Activated CD4-positive, alpha-beta T cell treated with anti-CD3 and anti-CD28 coated beads, Interleukin-10, Interleukin-2, amounts not matched to agents 100 ng/mL and 50 ng/mL, durations not matched to agents 16 hours and 8 hours (primary cell): ENCODE data around the gene FEN1.

ENCODE experiments used
- DNase-seq: peaks from one replicate; pipeline ENCODE4 v3.0.0-alpha.2; 2020

FEN1 gene

GRCh38 chr11:61827571-61828378 lies 35.1 kb downstream of the FEN1 start, which contains the start of gene FADS2:
TSS of gene FADS2 (plus strand) at chr11:61828300. CDS start at chr11:61828391, 91 bp downstream.
- peak; percentile 98 for DNase-seq

GRCh38 chr11:61828379-61828628 lies 35.6 kb downstream of the FEN1 start:
- DNase-seq = no peak

GRCh38 chr11:61828629-61829407 lies 36.1 kb downstream of the FEN1 start:
- DNase-seq = peak; percentile 72

- no peak for DNase-seq
These were observed 37.1 kb downstream of the FEN1 start for GRCh38 chr11:61829806-61830205.

- DNase-seq = no peak
These were observed 37.8 kb downstream of the FEN1 start for GRCh38 chr11:61830237-61831105.

GRCh38 chr11:61832207-61832606 lies 39.5 kb downstream of the FEN1 start:
- DNase-seq = no peak

- no peak for DNase-seq
These were observed 40.0 kb downstream of the FEN1 start for GRCh38 chr11:61832754-61833153.

- DNase-seq = peak; percentile 56
These were observed 40.8 kb downstream of the FEN1 start for GRCh38 chr11:61833471-61833870.

- no peak for DNase-seq
These were observed 41.2 kb downstream of the FEN1 start for GRCh38 chr11:61833926-61834277.

- peak; percentile 93 for DNase-seq
These were observed 41.8 kb downstream of the FEN1 start for GRCh38 chr11:61834278-61835048.

GRCh38 chr11:61836193-61836592 lies 43.5 kb downstream of the FEN1 start:
- DNase-seq = no peak

GRCh38 chr11:61837411-61838005 lies 44.8 kb downstream of the FEN1 start:
- no peak for DNase-seq

- DNase-seq = no peak
These were observed 45.8 kb downstream of the FEN1 start for GRCh38 chr11:61838501-61838900.

- no peak for DNase-seq
These were observed 46.2 kb downstream of the FEN1 start for GRCh38 chr11:61838921-61839320.

GRCh38 chr11:61839742-61840141 lies 47.0 kb downstream of the FEN1 start:
- DNase-seq = no peak

- DNase-seq = no peak
These were observed 47.7 kb downstream of the FEN1 start for GRCh38 chr11:61840371-61840770.

- DNase-seq = no peak
These were observed 49.2 kb downstream of the FEN1 start for GRCh38 chr11:61841636-61842527.

- DNase-seq = no peak
These were observed 49.8 kb downstream of the FEN1 start for GRCh38 chr11:61842528-61842820.

- DNase-seq = no peak
These were observed 52.3 kb downstream of the FEN1 start for GRCh38 chr11:61844909-61845565.

GRCh38 chr11:61846362-61847020 lies 53.8 kb downstream of the FEN1 start:
- no peak for DNase-seq
